ENCODE data around the gene CAMK2G.

The CAMK2G gene

GRCh38 chr10:73910401-73910763 is 36.0 kb upstream of the CAMK2G start:
- no peak overlapping the region for H3K27ac ChIP-seq
- in situ Hi-C loops (cut with HindIII; ENCODE audit: low pct_ligation_motif_present, low sequenced_read_pairs), result no loop called here

GRCh38 chr10:73909540-73910115 is 35.3 kb upstream of the CAMK2G start:
- no peak for TF ChIP-seq CTCF (IDR thresholded peaks at IDR 0.05; ENCODE audit: low read depth, low read length, missing control alignments)
- in situ Hi-C loops (cut with HindIII; ENCODE audit: low pct_ligation_motif_present, low sequenced_read_pairs), result no loop called here
- Histone ChIP-seq H3K4me3 (ENCODE audit: low read depth, low read length) (no peak overlapping the region), H3K27ac (peak overlapping the region; percentile 89), H3K36me3 (replicated peaks) (peaks cover 18% of the 10 kb centered on the region), H3K27me3 (replicated peaks) (no peaks in the 10 kb centered on the region)
- DNase-seq, result no peak

More at GRCh38 chr10:73910401-73910763, 36.0 kb upstream of the CAMK2G start:
- peak; percentile 31 for TF ChIP-seq CTCF (IDR thresholded peaks at IDR 0.05; ENCODE audit: low read depth, low read length, missing control alignments)
- H3K27me3 ChIP-seq (replicated peaks), result no peaks in the 10 kb centered on the region
- H3K4me3 ChIP-seq (ENCODE audit: low read depth, low read length), result peak overlapping the region; percentile 71
- peaks cover 26% of the 10 kb centered on the region for H3K36me3 ChIP-seq (replicated peaks)
- no peak for DNase-seq

- Histone ChIP-seq H3K27me3 (replicated peaks) (no peaks in the 10 kb centered on the region), H3K36me3 (replicated peaks) (peaks cover 12% of the 10 kb centered on the region), H3K4me3 (ENCODE audit: low read depth, low read length) (no peak overlapping the region), H3K27ac (peak overlapping the region; percentile 89)
- TF ChIP-seq CTCF (IDR thresholded peaks at IDR 0.05; ENCODE audit: low read depth, low read length, missing control alignments), result no peak
- in situ Hi-C loops (cut with HindIII; ENCODE audit: low pct_ligation_motif_present, low sequenced_read_pairs), result no loop called here
- peak; percentile 93 for DNase-seq
Observed at GRCh38 chr10:73908853-73909539, 34.6 kb upstream of the CAMK2G start.

- no peaks in the 10 kb centered on the region for H3K27me3 ChIP-seq (replicated peaks)
Observed at GRCh38 chr10:73907841-73908517, 33.6 kb upstream of the CAMK2G start.

More at GRCh38 chr10:73907841-73908517, 33.6 kb upstream of the CAMK2G start:
- TF ChIP-seq CTCF (IDR thresholded peaks at IDR 0.05; ENCODE audit: low read depth, low read length, missing control alignments), result no peak
- DNase-seq, result peak; percentile 66
- Histone ChIP-seq H3K27ac (peak overlapping the region; percentile 89), H3K4me3 (ENCODE audit: low read depth, low read length) (no peak overlapping the region), H3K36me3 (replicated peaks) (peaks cover 2% of the 10 kb centered on the region)
- in situ Hi-C loops (cut with HindIII; ENCODE audit: low pct_ligation_motif_present, low sequenced_read_pairs), result no loop called here

All from brain microvascular endothelial cell (primary cell).